DMS114 treated with DMSO at 0.1 percent for 48 hours (cell line): Measurements from ENCODE around the gene MAP6.

Source experiments
- DNase-seq: peaks from one replicate; lab custom pipeline; 2025; ENCODE audit not compliant: unreplicated experiment; lab: John Stamatoyannopoulos, UW

Gene MAP6

DNA sequence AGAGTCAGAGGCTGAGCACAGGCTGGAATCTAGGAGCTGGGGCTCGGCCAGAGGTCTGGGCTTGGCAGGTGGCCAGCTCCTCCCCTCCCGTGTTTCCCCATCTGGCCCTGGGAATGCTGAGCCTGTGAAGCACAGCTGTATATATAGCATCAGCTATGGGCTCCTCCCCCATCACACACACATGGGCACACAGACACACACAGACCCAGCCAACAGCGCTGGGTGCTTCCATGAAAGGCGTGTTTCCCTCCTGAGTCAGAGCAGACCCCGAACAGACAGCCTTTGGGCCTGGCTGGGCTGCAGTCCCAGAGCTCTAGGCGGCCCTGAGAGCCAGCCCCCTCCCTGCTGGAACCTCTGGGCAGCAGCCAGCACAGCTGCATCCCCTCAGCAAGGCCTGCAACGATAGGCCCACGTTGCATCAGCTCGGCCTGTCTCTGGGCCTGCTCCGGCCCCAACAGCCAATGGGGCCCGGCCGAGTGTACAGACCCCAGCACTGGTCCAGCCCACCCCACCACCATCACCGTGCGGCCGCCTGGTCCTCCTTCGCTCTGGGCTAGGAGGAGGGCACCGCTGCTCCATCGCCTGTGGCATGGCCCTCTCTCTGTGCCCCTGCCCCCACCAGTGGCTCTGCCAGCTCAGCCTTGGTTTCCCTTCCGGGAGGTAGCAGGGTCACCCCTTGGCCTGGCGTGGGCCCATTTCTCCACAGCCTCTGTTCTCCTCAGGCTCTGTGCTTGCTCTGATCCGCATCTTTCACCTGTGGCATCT is 114.4 kb downstream of the MAP6 start:
- DNase-seq: no peak

DNA sequence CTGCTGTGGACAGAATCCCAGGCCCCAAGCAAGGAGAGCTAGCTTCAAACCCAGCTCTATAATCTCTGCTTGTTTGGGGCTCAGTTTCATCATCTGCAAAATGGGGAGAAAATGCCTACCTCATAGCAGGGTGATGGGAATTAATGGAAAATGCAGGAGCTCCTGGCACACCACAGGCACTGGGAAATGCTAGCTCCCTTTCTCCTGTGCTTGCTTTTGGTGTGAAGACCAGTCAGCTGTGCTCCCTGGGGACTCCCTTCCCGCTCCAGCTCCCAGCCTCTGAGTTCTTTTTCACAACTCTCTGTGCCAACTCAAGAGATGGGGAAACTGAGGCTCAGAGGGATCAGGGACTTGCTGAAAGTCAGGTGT is 115.0 kb downstream of the MAP6 start:
- DNase-seq: no peak

DNA sequence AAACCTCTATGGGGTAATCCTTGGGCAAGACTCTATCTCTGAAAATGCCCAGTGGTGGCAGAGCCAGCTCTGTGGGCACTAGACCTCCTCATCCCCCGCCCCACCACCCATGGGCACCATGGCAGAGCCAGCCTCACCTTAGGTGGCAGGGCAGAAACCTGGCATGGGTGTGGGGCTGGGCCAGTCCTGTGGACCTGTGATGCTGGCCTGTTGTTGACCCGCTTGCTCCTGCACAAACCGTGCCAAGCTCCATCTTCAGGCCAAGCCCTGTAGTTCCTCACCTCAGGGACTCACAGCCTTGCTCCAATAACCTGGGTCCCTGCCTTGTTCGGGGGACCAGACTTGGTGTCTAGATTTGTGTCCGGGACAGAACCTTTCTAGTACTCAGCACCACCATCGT is 115.7 kb downstream of the MAP6 start:
- DNase-seq: no peak

DNA sequence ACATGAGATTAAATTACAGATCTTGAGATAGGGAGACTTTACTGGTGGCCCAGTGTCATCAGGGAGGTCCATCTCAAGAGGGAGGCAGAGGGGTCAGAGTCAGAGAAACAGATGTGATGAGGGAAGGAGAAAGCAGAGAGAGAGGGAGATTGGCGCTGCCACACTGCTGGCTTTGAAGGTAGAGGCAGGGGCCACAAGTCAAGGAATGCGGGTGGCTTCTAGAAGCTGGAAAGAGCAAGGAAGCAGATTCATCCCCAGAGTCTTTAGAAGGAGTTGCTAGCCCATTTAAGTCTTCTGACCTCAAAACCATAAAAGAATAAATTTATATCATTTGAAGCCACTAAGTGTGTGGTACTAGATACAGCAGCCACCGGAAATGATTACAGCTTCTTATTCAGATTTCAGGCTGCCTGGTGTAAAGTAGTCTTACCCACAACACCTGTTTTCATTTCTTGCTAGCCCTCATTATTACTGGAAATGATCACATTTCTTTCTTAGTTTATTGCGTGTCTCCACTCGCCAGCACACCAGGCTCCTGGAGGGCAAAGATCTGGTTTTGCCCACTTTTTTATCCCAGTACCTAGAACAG is 119.4 kb downstream of the MAP6 start:
- DNase-seq: no peak

DNA sequence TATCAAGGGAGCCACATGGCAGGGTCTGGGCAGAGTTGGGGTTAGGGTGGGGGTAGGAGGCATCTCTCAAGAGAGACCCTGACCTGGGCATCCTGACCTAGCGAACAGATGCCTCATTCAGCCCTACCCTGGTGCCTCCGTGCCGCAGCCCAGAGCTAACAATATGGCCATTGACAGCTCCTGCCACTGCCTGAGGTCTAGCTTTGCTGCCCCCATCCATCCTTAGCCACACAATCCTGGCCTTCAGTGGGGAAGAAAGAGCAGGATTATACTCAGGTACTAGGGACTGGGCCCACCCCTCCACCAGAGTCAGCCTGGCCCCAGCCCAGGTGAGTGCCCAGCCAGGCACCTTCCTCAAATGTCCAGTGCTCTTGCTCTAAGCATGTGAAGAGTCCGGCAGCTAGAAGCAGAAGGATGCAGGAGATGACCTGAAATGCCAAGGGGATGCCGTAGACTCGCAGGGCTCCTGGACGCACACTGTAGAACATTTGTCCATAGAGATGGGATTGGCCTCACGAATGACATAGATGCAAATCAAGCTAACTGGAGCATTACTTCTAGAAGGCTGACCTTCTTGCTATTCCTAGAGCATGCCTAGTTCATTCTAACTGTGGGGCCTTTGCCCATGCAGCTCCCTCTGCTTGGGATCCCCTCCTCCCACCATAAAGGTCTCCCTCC is 120.1 kb downstream of the MAP6 start:
- DNase-seq: no peak

DNA sequence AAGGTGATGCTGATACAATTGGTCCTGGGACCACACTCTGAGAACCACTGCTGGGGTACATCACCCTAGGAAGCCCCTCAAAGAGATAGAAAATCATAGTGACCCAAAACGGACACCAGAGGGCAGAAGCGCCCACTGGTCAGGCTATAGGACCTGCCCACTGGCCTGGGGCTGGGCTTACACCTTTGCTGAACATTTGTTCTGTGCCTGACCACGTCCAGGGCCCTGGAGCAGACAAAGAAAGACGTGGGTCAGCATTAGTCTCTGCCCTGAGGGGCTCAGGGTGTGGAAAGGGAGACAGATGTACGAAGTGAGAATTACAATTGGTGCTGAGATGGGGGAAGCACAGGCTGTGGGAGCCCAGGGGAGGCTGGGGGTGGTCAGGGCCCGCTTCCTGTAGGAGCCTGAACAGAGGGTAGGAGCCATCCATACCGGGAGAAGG is 121.2 kb downstream of the MAP6 start:
- peak; percentile 32 for DNase-seq

DNA sequence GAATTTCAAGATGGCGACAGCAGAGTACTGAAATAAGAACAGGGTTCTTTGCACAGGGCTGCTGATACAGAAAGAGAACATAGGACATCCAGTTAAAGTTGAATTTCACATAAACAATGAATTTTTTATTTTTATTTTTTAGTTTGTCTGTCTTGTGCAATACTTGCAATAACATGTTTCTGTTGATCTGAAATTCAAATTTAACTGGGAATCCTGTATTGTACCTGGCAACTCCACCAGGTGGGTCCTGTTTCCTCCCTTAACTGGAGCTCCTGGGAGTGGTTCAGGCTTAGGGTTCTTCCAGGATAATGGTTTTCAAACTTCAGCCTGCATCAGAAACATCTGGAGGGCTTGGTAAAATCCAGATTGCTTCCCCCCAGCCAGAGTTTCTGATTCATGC is 121.7 kb downstream of the MAP6 start:
- no peak for DNase-seq

DNA sequence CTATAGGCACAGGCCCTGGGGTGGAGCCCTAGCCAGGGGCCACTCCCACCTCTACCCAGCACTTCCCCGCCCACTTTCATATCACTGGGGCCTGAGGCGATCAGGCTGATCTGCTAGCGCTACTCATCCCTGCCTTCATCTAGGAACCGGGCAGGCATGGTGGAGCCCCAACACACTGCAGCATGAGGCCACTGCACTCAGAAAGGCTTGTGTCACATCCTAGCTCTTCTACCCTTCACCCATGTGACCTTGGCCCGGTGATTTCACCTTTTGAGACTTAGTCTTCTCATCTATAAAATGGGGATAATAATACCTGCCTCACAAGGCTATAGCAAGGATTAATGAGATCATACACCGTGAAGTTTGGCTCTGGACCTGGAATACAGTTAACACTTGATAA is 125.0 kb downstream of the MAP6 start:
- no peak for DNase-seq

DNA sequence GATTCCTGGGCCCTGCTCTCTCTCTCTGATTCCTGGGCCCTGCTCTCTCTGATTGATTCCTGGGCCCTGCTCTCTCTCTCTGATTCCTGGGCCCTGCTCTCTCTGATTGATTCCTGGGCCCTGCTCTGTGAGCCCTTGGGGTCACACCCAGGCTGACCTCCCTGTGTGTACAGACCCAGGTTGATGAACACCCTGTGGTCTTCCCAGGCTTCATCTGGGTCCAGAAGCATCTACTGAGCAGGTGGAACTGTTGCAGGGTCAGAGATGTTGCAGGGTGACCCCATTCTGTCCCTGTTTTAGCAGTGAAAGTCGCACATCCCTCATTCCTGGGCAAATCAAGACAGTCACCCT is 126.8 kb downstream of the MAP6 start:
- DNase-seq: no peak

DNA sequence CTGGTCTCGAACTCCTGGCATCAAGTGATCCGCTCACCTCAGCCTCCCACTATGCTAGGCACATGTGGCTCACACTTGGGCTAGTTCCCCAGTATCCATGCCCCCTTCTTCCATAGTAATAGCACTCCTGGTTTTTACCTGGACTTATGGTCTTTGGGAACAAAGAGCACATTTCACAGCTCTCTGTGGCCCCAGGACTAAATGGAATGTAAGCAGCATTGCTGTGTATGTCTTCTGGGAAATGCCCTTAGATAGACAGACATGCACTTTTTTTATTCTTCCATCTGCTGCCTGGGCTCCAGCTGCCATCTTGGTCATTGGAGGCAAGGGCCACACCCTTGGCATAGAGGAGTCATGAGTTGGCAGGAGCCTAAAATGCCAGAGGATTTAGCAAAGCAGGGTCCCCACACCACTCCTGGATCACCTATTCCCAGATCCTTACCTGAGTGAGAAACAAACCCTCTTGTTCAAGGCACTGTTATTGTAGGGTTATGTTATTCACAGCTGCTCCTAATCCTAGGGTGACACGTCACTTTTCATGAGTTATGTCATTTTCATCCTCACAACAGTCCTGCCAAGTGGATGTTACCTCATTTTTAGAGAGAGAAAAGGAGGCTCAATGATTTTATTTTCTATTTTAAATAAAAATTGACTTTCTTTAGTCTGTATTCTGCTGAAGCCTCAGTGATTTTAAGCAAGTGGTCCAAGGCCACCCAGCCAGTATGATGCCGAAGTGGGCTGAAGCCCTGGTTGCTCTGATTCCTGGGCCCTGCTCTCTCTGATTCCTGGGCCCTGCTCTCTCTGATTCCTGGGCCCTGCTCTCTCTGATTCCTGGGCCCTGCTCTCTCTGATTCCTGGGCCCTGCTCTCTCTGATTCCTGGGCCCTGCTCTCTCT is 127.4 kb downstream of the MAP6 start:
- no peak for DNase-seq

DNA sequence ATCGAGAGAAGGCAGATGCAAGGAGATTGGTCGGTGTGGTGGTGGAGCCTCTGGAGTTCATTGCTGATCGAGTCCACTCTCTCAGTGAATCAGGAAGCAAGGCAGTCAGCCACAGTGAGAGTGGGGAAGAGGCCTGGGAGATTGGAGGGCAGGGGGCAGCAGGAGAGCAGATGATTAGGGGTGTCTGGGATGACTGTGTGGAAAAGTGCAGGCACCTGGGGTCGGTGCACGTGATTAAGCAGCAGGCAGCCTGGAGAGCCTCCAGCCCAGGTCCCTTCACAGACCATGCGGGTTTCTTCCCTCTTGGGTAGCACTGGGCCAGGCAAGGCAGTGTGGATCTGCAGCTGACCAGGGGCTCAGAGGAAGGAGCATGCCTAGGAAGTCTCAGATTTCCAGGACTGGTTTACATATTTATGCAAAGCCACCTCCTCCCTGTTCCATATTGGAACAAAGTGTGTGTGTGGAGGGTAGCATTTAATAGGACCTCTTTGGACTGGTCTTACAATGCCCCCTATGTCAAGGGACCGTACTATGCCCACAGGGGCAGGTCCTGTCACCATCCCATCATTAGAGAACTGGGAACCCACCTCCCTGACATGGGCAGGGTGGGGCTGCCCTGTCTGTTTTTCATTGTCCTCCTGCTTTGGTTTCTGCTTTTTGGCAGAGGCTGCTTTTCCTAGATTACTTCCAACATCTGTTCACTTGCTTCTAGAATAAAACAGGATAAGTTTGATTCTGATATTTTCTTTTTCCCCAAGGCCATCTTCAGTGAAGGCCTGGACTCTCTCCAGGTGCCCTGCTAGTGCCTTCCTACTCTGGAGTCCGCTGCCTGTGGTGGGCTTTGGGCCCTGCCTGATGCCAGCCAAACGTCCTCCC is 129.1 kb downstream of the MAP6 start:
- no peak for DNase-seq

DNA sequence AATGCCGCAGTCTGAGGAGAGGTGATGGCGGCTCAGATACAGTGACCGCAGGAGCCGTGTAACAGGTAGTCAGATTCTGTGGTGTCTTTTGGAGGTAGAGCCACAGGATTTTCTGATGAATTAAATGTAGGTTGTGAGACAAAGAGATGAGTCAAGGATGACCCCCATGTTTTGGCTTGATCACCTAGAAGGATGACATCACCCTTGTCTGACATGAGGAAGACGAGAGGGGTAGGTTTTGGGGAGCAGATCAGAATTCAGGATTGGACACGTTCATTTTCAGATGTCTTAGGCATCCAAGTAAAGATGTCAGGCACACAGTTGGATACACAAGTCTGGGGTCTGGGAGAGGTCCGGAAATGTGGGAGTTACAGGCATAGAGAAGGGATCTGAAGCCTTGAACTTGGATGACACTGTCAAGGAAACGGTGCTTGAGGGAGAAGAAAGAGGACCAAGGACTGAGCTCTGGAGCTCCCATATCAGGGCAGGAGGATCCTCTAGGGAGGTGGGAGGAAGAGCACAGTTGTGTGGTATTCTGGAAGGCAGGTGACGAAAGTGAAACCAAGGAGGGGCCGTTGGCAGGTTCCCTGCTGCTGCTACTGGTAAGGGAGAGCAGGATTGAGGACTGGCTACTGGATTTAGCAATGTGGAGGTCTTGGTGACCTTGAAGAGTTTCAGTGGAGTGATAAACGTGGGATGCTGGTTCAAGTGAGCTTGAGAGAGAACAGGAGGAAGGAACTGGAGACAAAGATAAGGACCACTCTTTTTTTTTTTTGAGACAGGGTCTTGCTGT is 130.5 kb downstream of the MAP6 start:
- no peak for DNase-seq

DNA sequence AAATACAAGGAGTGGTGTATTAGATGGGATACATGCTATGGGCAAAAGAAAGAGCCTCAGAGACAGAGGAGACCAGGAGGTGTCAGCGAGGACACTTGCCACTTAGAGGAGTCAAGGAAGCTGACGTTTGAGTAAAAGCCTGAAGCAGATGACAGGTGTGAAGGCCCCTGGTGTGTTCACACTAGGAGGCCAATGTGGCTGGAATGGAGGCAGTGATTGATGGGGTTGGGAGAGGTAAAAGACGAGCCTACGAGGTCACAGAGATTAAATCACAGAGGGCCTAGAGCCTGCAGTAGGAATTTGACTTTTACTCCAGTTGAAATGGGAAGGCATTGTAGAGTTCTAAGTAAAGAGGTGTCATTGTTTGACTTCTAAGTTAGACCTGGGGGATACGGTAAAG is 131.1 kb downstream of the MAP6 start:
- no peak for DNase-seq
